NCI-H1417 (cell line): Measurements from ENCODE around the gene ATN1.
"Not testable (repeated sequence)": the region's sequence is repeated elsewhere in the genome, so short reads cannot be mapped to it uniquely, and the experiment has no call there.

Experiments
- DNase-seq, 3 experiments: peaks; one replicate each; lab custom pipeline; 2025; lab: John Stamatoyannopoulos, UW

Gene ATN1

DNA sequence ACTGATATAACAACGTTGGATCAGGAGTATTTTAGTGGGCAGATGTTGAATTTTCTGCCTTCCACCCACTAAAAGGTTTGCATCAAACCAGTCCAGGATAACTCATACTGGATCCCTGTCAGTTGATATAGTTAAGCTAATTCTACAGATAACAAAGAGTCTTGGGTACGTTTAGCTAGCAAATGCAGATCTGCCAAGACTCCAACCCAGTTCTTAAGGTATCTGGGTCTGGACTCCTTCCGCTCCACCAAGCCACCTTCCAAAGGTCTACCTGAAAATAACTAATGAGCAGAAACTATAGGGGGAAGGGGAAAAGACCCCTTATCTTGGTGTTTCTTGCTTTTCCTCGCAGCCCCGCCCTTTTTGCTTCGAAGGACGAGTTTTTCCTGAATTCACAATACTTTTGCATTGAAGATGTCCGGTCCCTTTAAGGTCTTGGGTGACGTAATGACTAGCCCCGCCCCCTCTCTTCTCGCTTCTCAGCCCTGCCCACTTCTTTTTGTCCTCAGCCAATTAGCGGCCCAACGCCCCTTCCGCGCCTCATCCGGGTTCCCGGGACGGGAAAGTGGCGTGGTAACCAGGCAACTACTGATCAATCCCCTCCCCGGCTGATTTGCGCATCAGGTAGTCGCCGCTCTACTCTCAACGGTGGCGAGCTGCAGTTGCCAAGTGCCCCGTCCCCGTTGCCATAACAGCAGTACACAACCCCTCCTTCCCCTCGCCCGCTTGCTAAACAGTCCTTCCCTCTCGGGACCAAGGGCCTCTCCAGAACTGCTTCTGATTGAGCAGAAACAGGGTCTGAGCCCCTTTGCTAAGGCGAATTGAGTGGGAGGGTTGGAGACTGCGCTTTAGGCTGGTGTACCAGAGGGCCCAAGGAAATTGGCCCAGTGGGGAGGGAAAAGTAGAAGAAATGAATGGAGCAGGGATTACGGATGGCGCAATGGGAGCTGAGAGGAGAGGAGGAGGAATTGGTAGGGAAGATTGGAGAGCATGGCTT lies 23.2 kb upstream of the ATN1 start, which contains the start of gene LRRC23:
LRRC23 (plus strand) TSS at position 543 of the 997 bp plus-strand sequence. CDS start 812 bp downstream, outside the sequence.
- peak; percentile 97 to 100 (median 98) for DNase-seq

DNA sequence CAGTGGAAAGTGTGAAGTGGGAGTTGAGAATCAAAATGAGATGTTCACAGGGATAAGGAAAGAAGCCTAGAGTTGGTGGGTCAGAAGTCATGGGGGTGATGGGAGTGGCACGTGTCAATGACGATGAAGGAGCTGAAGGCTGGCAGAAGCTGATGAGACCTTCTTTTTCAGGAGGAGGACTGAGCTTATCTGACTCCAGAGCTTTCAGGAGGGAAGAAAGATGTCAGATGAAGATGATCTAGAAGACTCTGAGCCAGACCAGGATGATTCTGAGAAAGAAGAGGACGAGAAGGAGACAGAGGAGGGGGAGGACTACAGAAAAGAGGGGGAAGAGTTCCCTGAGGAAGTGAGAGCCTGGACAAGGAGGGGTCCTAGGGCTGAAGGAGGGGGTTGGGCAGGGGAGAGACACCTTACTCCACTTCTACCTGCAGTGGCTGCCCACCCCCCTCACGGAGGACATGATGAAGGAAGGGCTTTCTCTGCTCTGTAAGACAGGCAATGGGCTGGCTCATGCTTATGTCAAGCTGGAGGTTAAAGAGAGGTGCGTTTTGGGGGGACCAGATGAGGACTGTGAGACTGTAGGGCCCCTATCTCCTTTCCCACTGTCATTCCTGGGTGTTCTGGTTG lies 22.2 kb upstream of the ATN1 start:
- peak in 1 of 3 experiments; percentile 46 for DNase-seq

DNA sequence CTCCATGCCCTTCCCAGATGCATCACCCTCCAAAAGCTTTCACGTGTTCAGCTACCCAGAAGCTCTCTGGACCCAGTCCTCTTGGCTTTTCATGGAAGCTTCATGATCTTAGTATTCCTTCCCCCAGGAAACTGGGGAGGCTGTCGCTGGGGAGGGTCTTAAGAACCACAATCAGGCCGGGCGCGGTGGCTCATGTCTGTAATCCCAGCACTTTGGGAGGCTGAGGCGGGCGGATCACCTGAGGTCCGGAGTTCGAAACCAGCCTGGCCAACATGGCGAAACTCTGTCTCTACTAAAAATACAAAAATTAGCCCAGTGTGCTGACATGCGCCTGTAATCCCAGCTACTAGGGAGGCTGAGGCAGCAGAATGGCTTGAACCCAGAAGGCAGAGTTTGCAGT lies 19.6 kb upstream of the ATN1 start:
- not testable (repeated sequence) for DNase-seq

DNA sequence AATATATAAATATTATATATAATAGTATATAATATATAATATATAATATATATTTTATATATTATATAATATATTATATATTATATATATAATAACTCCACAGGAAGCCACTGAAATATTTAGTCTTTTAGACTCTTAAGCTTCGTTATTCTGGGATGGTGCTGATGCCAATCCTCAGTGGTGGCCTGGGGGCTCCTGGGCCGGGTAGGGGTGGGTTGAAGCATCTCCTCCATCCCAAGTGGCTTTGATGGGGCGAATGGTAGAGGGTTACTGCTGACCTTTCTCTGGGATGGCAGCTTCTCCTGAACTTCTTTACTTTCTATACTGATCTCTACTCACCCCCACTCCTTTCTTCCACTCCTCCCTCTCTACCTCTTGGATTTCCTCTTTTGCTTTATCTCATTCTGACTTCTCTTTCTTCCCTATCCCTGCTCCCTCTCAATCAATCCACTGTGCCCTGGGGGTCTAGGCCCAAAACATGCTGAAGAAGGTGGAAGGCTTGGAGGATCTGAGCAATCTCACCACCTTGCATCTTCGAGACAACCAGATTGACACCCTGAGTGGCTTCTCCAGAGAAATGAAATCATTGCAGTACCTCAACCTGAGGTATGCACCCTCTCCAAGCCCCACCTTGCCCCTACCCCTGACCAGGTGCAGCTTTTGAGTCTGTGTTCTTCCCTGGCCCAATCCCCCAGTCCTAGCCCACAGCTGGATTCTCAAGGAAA lies 18.2 kb upstream of the ATN1 start:
- DNase-seq, result peak in 1 of 3 experiments; percentile 39

DNA sequence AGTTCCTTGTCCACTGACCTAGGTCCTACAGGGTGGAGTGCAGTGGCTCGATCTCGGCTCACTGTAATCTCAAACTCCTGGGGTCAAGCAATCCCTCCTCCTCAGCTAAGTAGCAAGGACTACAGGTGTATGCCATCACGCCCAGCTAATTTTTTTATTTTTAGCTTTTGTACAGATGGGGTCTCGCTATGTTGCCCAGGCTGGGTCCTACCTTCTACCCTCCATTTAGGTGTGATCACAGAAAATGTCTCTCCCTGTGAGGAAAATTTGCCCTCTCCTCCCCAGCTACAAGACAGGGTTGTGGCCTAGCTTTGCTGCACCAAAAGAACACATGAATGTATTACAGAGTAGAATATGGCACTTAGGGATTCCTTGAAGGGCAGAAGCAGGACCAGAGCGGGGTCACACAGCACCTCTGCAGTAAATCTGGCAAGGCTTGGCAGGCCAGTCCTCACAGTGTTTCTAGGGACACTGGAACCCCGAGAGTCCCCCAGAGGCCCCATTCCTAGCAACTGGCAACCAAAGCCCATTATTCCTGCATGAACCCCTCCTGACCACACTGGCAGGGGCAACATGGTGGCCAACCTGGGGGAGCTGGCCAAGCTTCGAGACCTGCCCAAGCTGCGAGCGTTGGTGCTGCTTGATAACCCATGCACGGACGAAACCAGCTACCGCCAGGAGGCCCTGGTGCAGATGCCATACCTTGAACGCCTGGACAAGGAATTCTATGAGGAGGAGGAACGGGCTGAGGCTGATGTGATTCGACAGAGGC lies 15.4 kb upstream of the ATN1 start:
- DNase-seq, result no peak

DNA sequence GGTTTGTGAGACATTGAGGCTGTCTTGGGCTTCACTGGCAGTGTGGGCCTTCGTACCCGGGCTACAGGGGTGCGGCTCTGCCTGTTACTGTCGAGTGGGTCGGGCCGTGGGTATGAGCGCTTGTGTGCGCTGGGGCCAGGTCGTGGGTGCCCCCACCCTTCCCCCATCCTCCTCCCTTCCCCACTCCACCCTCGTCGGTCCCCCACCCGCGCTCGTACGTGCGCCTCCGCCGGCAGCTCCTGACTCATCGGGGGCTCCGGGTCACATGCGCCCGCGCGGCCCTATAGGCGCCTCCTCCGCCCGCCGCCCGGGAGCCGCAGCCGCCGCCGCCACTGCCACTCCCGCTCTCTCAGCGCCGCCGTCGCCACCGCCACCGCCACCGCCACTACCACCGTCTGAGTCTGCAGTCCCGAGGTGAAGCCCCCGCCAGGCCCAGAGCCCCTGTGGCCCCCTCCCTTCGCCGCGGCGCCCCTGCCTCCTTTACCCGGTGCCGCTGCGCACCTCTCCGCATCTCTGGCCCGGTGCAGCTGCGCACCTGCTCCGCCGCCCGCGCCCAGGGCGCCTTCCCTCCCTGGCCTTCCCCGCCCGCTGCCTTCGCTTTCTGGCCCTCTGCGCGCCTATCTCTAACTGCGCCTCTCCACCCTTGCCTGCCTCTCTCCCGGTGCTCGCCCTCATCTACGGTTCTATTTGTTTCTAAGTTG lies 13.4 kb upstream of the ATN1 start, which contains the start of gene ENO2:
ENO2 (plus strand) TSS at position 335 of the 701 bp plus-strand sequence. CDS start 1,253 bp downstream, outside the sequence.
- DNase-seq, result peak; percentile 36 to 87 (median 86)

DNA sequence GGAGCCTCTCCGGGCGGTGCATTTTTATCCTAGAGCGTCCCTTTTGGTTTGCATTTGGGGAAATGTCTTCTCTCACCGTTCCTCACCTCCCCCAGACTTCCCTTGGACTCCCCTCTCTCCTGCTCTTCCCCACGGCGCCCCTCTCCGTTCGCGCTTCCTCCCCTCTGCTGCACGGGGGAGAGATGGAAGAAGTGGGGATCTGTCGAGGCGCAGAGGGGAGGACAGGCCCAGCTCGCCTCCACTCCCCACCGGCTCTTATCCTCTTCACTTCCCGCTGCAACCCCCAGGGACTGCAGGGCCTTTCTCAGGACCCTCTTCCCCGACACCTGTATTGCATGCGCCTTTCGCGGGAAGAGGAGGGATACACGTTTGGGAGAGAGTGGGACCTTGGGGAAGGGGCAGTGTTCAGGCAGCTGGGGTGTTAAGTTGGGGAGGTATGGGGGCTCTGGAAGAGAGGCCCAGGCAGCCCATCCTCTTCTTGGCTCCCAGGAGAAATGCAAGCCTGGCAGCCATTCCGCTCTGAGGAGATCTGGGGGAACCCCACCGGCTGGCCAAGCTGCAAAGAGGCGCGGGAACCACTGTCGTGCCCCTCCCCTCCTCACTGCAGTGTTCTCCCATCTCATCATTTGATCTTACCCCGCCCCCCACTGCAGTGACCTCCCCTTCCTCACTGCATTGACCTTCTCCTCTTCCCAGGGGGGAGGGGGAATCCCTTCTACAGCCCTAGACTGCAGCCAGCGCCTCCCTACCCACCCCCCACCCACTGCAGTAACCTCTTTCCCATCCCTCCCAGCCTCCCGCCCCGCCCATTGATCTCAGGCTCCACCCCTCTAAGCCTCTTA lies 12.6 kb upstream of the ATN1 start:
- DNase-seq, result peak; percentile 51 to 76 (median 74)

DNA sequence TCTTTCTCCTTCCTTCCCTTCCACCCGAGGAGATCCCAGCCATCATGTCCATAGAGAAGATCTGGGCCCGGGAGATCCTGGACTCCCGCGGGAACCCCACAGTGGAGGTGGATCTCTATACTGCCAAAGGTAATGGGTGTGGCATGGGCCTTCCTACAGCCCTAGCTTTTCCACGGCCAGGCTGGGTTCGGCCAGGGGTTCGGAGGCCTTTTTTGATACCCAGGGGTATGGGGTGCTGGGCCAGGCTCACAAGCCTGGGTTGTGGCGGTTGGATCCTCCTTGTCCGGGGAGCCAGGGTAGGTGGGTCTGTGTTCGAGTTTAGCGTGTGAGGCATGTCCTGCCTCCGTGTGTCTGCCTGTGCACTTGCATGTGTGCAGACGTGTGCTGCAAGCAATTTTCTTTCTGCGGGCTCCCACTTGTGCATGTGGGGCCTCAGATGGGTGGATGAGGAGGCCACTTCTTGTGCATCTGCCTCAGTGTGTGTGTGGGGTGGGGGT lies 11.9 kb upstream of the ATN1 start:
- DNase-seq, result no peak

DNA sequence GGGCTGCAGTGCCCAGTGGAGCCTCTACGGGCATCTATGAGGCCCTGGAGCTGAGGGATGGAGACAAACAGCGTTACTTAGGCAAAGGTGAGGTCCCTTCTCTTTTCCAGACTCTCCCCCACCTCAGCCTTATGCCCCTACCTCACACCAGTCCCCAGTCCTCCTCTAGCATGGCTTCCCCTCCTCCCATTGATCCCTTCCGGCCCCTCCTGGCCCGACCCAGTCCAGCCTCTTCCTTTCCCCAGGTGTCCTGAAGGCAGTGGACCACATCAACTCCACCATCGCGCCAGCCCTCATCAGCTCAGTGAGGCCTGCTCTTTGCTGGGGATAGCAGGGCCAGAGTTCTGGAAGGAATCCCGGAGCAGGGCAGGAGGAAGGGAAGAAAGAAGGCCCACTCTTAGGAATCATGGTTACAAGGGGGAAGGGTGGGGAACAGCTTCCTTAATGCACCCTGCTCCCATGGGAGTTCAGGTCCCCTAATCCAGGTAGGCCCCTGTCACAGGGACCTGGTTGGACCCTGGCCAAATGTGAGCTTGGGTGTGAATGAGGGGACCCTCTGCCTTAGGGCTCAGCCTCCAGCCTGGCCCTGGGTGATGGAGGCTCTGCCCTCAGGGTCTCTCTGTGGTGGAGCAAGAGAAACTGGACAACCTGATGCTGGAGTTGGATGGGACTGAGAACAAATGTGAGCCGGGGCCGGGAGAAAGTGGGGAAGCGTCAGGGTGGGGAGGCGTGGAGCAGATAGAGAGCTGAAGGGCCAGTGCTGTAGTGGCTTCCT lies 11.1 kb upstream of the ATN1 start:
- no peak for DNase-seq

DNA sequence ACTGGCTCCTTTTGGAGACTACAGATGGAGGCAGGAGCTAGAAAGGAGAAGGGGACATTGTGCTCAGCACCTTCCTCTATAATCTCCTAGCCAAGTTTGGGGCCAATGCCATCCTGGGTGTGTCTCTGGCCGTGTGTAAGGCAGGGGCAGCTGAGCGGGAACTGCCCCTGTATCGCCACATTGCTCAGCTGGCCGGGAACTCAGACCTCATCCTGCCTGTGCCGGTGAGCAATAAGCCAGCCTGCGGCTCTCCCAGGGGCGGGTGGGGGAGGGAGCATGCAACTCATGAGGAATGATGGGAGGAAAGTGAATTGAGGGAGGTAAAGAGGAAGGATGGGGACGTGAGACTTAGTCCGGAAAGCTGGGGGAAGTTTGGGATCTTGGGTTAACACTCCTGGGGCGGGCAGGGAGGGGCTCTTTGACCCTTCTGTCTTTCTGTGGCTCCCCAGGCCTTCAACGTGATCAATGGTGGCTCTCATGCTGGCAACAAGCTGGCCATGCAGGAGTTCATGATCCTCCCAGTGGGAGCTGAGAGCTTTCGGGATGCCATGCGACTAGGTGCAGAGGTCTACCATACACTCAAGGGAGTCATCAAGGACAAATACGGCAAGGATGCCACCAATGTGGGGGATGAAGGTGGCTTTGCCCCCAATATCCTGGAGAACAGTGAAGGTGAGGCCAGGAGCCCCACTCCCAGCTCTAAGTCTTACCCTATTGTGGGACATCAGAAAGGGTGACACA lies 10.1 kb upstream of the ATN1 start:
- no peak for DNase-seq

DNA sequence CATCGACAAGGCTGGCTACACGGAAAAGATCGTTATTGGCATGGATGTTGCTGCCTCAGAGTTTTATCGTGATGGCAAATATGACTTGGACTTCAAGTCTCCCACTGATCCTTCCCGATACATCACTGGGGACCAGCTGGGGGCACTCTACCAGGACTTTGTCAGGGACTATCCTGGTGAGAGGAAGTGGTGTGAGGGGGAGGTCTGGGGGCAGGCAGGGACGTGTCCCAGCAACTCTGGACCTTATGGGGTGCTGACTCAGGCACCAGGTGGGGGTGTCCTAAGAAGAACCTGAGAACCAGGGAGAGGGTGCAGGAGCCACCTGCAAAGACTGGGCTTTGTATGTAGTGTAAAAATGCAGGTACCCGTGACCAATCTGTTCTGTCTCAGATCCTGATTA lies 8.2 kb upstream of the ATN1 start:
- no peak for DNase-seq

DNA sequence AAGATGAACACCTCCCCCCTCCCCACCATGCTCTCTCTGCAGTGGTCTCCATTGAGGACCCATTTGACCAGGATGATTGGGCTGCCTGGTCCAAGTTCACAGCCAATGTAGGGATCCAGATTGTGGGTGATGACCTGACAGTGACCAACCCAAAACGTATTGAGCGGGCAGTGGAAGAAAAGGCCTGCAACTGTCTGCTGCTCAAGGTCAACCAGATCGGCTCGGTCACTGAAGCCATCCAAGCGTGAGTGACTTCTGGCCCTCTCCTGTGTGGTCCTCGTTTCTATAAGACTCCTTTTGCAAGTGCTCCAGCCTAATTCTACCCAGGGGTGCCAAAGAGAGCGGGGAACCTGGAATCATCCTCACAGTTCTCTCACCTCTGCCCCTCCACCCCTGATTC lies 6.2 kb upstream of the ATN1 start:
- DNase-seq, result no peak

DNA sequence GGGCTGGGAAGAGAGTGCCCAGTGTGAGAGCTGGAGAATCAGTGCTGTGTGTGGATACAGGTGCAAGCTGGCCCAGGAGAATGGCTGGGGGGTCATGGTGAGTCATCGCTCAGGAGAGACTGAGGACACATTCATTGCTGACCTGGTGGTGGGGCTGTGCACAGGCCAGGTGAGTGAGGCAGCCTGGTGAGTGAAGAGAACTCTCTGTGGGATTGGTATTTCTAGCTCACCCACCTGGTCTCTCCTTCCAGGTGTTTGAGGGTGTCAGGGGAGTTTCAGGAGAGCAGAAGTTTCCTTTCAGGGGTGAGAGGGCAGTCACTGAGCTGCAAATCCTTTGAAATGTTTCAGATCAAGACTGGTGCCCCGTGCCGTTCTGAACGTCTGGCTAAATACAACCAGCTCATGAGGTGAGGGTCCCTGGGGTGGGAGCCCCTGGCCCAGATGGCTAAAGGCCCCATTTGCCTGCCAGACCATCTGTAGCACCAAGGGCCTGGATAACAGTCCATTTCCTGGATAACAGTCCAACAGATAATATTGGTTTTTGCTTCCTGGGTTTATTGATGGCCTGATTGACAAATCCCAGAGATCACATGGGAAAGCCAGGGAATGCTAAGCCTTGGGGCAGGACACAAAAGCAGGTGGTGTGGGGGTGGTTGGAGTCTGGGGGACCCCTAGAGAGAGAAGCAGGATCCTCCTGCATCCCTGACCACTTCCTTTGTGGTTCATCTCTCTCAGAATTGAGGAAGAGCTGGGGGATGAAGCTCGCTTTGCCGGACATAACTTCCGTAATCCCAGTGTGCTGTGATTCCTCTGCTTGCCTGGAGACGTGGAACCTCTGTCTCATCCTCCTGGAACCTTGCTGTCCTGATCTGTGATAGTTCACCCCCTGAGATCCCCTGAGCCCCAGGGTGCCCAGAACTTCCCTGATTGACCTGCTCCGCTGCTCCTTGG lies 5.5 kb upstream of the ATN1 start:
- DNase-seq, result no peak

DNA sequence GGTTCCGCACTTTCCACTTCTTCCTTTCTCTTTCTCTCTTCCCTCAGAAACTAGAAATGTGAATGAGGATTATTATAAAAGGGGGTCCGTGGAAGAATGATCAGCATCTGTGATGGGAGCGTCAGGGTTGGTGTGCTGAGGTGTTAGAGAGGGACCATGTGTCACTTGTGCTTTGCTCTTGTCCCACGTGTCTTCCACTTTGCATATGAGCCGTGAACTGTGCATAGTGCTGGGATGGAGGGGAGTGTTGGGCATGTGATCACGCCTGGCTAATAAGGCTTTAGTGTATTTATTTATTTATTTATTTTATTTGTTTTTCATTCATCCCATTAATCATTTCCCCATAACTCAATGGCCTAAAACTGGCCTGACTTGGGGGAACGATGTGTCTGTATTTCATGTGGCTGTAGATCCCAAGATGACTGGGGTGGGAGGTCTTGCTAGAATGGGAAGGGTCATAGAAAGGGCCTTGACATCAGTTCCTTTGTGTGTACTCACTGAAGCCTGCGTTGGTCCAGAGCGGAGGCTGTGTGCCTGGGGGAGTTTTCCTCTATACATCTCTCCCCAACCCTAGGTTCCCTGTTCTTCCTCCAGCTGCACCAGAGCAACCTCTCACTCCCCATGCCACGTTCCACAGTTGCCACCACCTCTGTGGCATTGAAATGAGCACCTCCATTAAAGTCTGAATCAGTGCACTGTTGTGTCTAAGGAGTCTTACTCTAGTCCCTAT lies 4.6 kb upstream of the ATN1 start:
- DNase-seq, result no peak

DNA sequence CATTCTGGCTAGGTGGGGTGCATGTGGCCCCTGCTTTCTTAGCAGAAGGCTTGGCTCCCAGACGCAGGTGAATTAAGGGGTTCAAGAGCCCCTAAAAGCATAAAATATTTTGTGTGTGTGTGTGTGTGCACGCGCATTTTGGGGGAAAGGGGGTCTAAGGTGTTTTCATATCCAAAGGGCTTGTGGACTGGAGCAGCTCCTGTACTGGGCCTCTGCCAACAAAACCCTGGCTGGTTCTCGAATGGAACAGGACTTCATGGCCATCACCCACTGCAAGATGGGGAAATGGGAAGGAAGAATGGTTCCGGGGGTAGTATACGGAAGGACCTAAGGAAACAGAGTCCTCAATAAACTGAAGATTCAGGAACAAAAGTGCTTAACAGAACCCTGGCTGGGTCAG lies 3.9 kb upstream of the ATN1 start:
- DNase-seq, result no peak

DNA sequence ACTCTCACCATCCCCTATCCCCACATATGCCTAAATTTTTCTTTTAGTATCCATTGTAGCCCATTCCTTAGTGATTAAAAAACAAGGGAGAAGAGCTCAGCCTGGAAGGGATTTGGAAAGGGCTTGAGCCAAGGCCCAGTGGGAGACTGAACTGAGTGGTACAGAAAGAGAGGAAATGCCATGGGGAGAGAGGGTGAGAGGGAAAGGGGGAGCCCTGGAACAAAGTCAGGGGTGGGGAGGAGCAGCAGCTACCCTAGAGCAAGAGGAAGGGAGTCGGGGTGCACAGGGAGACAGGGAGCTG lies 2.6 kb upstream of the ATN1 start:
- DNase-seq, result peak in 1 of 3 experiments; percentile 58
